B cell (primary cell): ENCODE measurements around the gene MED26. TPM values are rescaled to one million over a fixed set of nuclear protein-coding genes. Genes with fewer than 3 reads are reported as not detected.

Experiments
- ATAC-seq: fragments of 200-7000 bp; cut with Tn5 transposase; one replicate; pipeline ENCODE4 v1.10.0; 2021; ENCODE audit warnings: low read depth, mild to moderate bottlenecking, moderate number of reproducible peaks, moderate library complexity
- CTCF ChIA-PET: fragments of 350-600 bp; sonication (Branson Sonifier 250); formaldehyde crosslinking; loops from one replicate; lab custom pipeline; 2021; ENCODE audit warnings: antibody characterized with exemption, inconsistent platforms; lab: Charles Lee
- POLR2A ChIA-PET: fragments of 350-600 bp; sonication (Branson Sonifier 250); formaldehyde crosslinking; loops from one replicate; lab custom pipeline; 2021; ENCODE audit warnings: antibody characterized with exemption; lab: Charles Lee
- DNase-seq: peaks from one replicate; pipeline ENCODE4 v3.0.0; 2013
- H2AFZ ChIP-seq: 2 replicates; pipeline ENCODE4 v1.6.1; 2012; ENCODE audit warnings: mild to moderate bottlenecking, low read depth, low read length; ENCODE audit not compliant: insufficient read depth, poor library complexity, severe bottlenecking
- H3K27ac ChIP-seq, 2 donors: 1 replicate in 1 of 2; 2 replicates in 1 of 2; pipeline ENCODE4 v1.5.1; 2012 to 2013; ENCODE audit warnings: low read length in 2 of 2, mild to moderate bottlenecking in 2 of 2, moderate library complexity in 1 of 2
- H3K27me3 ChIP-seq, 4 experiments: fragments of 200-600 bp in 1 of 4; sonication (generic) in 1 of 4; replicated peaks in 1 of 4; 1 replicate in 2 of 4; 2 replicates in 2 of 4; pipeline versions ENCODE4 v1.6.1 to v1.7.0; 2013 to 2016; ENCODE audit warnings: low read length in 3 of 4, mild to moderate bottlenecking in 2 of 4, mixed read lengths in 1 of 4, moderate library complexity in 1 of 4; ENCODE audit not compliant: insufficient read depth in 4 of 4, control insufficient read depth in 3 of 4; ENCODE audit errors: control extremely low read depth in 1 of 4
- H3K36me3 ChIP-seq, 2 experiments: replicated peaks in 1 of 2; 1 replicate in 1 of 2; 2 replicates in 1 of 2; pipeline versions ENCODE4 v1.6.1 to v1.7.1; 2013; ENCODE audit warnings: low read length in 1 of 2; ENCODE audit not compliant: insufficient read depth in 2 of 2, control insufficient read depth in 1 of 2; ENCODE audit errors: control extremely low read depth in 1 of 2, extremely low read depth in 1 of 2
- H3K4me1 ChIP-seq, 2 donors: fragments of 200-600 bp in 1 of 2; sonication (generic) in 1 of 2; 1 replicate in 1 of 2; 2 replicates in 1 of 2; pipeline versions ENCODE4 v1.5.1 to v1.6.1; 2013 to 2017; ENCODE audit warnings: low read length in 2 of 2; ENCODE audit not compliant: control insufficient read depth in 2 of 2, insufficient read depth in 2 of 2
- H3K4me2 ChIP-seq: replicated peaks from 2 replicates; pipeline ENCODE3; 2012; ENCODE audit warnings: mild to moderate bottlenecking, low read depth, low read length; ENCODE audit not compliant: poor library complexity, severe bottlenecking
- H3K4me3 ChIP-seq, 5 experiments: fragments of 200-600 bp in 1 of 5; sonication (generic) in 1 of 5; 1 replicate in 3 of 5; 2 replicates in 2 of 5; pipeline versions ENCODE4 v1.5.1 to v1.7.0; 2011 to 2016; ENCODE audit warnings: low read length in 4 of 5, mild to moderate bottlenecking in 4 of 5, low read depth in 2 of 5, control low read depth in 1 of 5, moderate library complexity in 1 of 5; ENCODE audit not compliant: insufficient read depth in 1 of 5; ENCODE audit errors: control extremely low read depth in 1 of 5, extremely low read depth in 1 of 5
- H3K79me2 ChIP-seq: fragments of 200-600 bp; sonication (generic); one replicate; pipeline ENCODE4 v1.6.0; 2016; ENCODE audit warnings: low read length; ENCODE audit not compliant: control insufficient read depth, insufficient read depth
- H3K9ac ChIP-seq: fragments of 200-600 bp; sonication (generic); 2 replicates; pipeline ENCODE4 v1.6.1; 2017; ENCODE audit warnings: mild to moderate bottlenecking, low read length, moderate library complexity
- H3K9me3 ChIP-seq, 3 donors: one replicate each; pipeline versions ENCODE4 v1.6.1 to v1.7.1; 2013; ENCODE audit warnings: low read length in 2 of 3; ENCODE audit not compliant: control insufficient read depth in 2 of 3, insufficient read depth in 1 of 3; ENCODE audit errors: control extremely low read depth in 1 of 3
- H4K20me1 ChIP-seq: 2 replicates; pipeline ENCODE4 v1.6.0; 2012; ENCODE audit warnings: mild to moderate bottlenecking, low read length; ENCODE audit not compliant: insufficient read depth, control insufficient read depth, poor library complexity, severe bottlenecking
- H3K27ac Mint-ChIP-seq: one replicate; pipeline ENCODE4 v1.8.0; 2021; ENCODE audit warnings: mixed read lengths
- H3K27me3 Mint-ChIP-seq: one replicate; pipeline ENCODE4 v1.8.0; 2021; ENCODE audit warnings: mixed read lengths
- H3K4me1 Mint-ChIP-seq: one replicate; pipeline ENCODE4 v1.8.0; 2021; ENCODE audit warnings: mixed read lengths
- H3K4me3 Mint-ChIP-seq: one replicate; pipeline ENCODE4 v1.8.0; 2021; ENCODE audit warnings: mixed read lengths
- H3K9me3 Mint-ChIP-seq: one replicate; pipeline ENCODE4 v1.8.0; 2022; ENCODE audit warnings: mixed read lengths; ENCODE audit not compliant: insufficient read depth
- CTCF ChIP-seq: fragments of 200-600 bp; IDR thresholded peaks from one replicate; pipeline ENCODE4 v1.8.0; 2022; ENCODE audit warnings: antibody characterized with exemption, mild to moderate bottlenecking
- EZH2 ChIP-seq: IDR thresholded peaks from 2 replicates; pipeline ENCODE4 v1.6.1; 2012; ENCODE audit warnings: borderline replicate concordance, low read depth, mild to moderate bottlenecking, moderate library complexity, low read length; ENCODE audit not compliant: insufficient read depth, poor library complexity, severe bottlenecking
- WGBS: methylation state at CpG from one replicate; pipeline ENCODE4 v1.1.5; 2013; ENCODE audit warnings: missing lambda C conversion rate; ENCODE audit not compliant: insufficient coverage; 5-methylcytosine and 5-hydroxymethylcytosine counted together
- intact Hi-C: fragments of 100-400 bp; cut with micrococcal nuclease; formaldehyde crosslinking; loops from one replicate; pipeline ENCODE4 v1.10.0; 2022
- polyA plus RNA-seq: library from polyadenylated mRNA; depleted of rRNA; stranded (reverse); fragments of >200 nt; gene quantifications from 2 replicates; pipeline ENCODE4 v1.2.3, GENCODE V29; 2012
- total RNA-seq, 2 donors: library from RNA; stranded (reverse); fragments of 120-200 nt in 1 of 2; gene quantifications; 1 replicate in 1 of 2; 2 replicates in 1 of 2; pipeline versions ENCODE4 v1.2.3 to v1.2.4, GENCODE V29; 2013 to 2022

MED26 gene
- total and polyA plus RNA-seq, 2 donors (not counting 1 experiment from before 2014, with no cell fraction given), result 15.6 to 33.6 TPM

- H3K4me1 ChIP-seq, result peaks cover 26 to 42% of the 10 kb centered on the region in 2 donors
- H3K9ac ChIP-seq, result peak overlapping the region; percentile 84
- Mint-ChIP-seq H3K27me3 (no peaks in the 10 kb centered on the region), H3K9me3 (no peaks in the 10 kb centered on the region), H3K4me3 (peak overlapping the region; percentile 99), H3K27ac (peak overlapping the region; percentile 97), H3K4me1 (peaks cover 46% of the 10 kb centered on the region)
- ATAC-seq (no peak), DNase-seq (no peak)
- intact Hi-C loops, result loop anchor here (1.0 kb wide), 1 partner anchor 117 kb away; the partner anchor contains the start of gene CHERP
- no peaks in the 10 kb centered on the region for H3K27me3 ChIP-seq
- WGBS, result 4% methylated on average over 14 of the region's 14 CpGs
- ChIA-PET POLR2A (interaction anchor here (0.6 to 4.1 kb wide), 9 partner anchors 16 to 556 kb away, joined by 3 to 35 read pairs (median 8); partner anchors contain the start of genes FAM32A, MED26 and USE1), CTCF (interaction anchor here (1.2 to 1.9 kb wide), 2 partner anchors 32 to 75 kb away, joined by 3 to 7 read pairs; partner anchors contain the start of gene MED26)
- no peaks in the 10 kb centered on the region for H3K9me3 ChIP-seq
- TF ChIP-seq CTCF, result no peak
- peak overlapping the region; percentile 97 for H3K4me2 ChIP-seq
- peaks cover 76% of the 10 kb centered on the region for H3K79me2 ChIP-seq
- peaks cover 51% of the 10 kb centered on the region for H4K20me1 ChIP-seq
- peak overlapping the region; percentile 70 to 79 for H3K27ac ChIP-seq
- H3K36me3 ChIP-seq, result peaks cover 4 to 45% of the 10 kb centered on the region in 2 experiments
- peak overlapping the region; percentile 94 for H2AFZ ChIP-seq
- peak overlapping the region; percentile 17 to 84 (median 68) for H3K4me3 ChIP-seq
Measured at GRCh38 chr19:16659464-16659831, 31.4 kb upstream of the MED26 start.

DNA sequence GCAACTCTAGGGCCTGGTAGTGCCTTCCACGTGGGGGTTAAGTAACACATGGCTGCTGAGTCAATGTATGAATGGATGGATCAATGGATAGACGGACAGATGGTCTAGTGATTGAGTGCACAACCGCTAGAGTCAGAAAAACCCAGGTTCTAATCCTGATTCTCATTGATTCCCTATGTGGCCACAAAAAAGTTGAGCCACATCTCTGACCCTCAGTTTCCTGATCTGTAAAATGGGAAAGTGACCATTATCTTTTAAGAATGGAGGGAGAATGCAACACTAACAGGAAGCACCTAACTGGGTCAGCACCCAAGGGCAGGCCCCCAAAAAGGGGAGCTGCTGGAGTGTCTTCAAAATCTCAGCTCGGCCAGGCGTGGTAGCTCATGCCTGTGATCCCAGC is 29.4 kb upstream of the MED26 start:
- ATAC-seq, result no peak
- H3K27ac Mint-ChIP-seq, result no peak overlapping the region

More for the DNA sequence above, 29.4 kb upstream of the MED26 start:
- no peaks in the 10 kb centered on the region for H3K9me3 ChIP-seq
- no peak overlapping the region for H2AFZ ChIP-seq
- intact Hi-C loops, result no loop called here
- CTCF ChIA-PET, result no interaction called here
- H4K20me1 ChIP-seq, result peaks cover 71% of the 10 kb centered on the region
- Mint-ChIP-seq H3K4me1 (peaks cover 40% of the 10 kb centered on the region), H3K9me3 (no peaks in the 10 kb centered on the region), H3K4me3 (peak overlapping the region; percentile 5), H3K27me3 (no peaks in the 10 kb centered on the region)
- POLR2A ChIA-PET, result no interaction called here
- WGBS, result 89% methylated on average over 3 of the region's 5 CpGs
- H3K9ac ChIP-seq, result no peak overlapping the region
- H3K27ac ChIP-seq, result no peak overlapping the region
- H3K27me3 ChIP-seq, result no peaks in the 10 kb centered on the region
- H3K4me1 ChIP-seq, result peaks cover 21 to 38% of the 10 kb centered on the region in 2 donors
- H3K4me2 ChIP-seq, result no peak overlapping the region
- no peak overlapping the region for H3K4me3 ChIP-seq
- no peak for DNase-seq
- TF ChIP-seq EZH2, result no peak
- TF ChIP-seq CTCF, result no peak
- peaks cover 12 to 65% of the 10 kb centered on the region in 2 experiments for H3K36me3 ChIP-seq
- H3K79me2 ChIP-seq, result peaks cover 79% of the 10 kb centered on the region
